Ovary (tissue), 9 donors: ENCODE measurements around the gene KLC1. TPM values are rescaled to one million over a fixed set of nuclear protein-coding genes. Genes with fewer than 3 reads are reported as not detected.

ENCODE experiments used
- DNase-seq, 5 donors: peaks; one replicate each; pipeline ENCODE4 v3.0.0-alpha.2; 2019 to 2020
- H3K27ac ChIP-seq, 2 donors: fragments of 200-600 bp; one replicate each; pipeline versions ENCODE4 v1.5.1 to v1.8.0; 2019 to 2022
- H3K27me3 ChIP-seq: fragments of 200-600 bp; one replicate; pipeline ENCODE4 v1.8.0; 2022
- H3K36me3 ChIP-seq: fragments of 200-600 bp; sonication (generic); one replicate; pipeline ENCODE4 v1.5.1; 2019
- H3K4me1 ChIP-seq: one replicate; pipeline ENCODE4 v1.8.1; 2013; ENCODE audit warnings: mild to moderate bottlenecking, moderate library complexity; ENCODE audit not compliant: insufficient read depth
- H3K4me3 ChIP-seq: fragments of 200-600 bp; sonication (generic); one replicate; pipeline ENCODE4 v1.5.1; 2017
- H3K9me3 ChIP-seq, 2 donors: fragments of 200-600 bp in 1 of 2; sonication (generic) in 1 of 2; one replicate each; pipeline versions ENCODE4 v1.5.1 to v1.8.1; 2013 to 2019; ENCODE audit warnings: mild to moderate bottlenecking in 1 of 2, moderate library complexity in 1 of 2
- EP300 ChIP-seq: sonication (generic); formaldehyde crosslinking; IDR thresholded peaks from one replicate; pipeline ENCODE4 v1.6.1; 2017; ENCODE audit warnings: antibody characterized with exemption
- POLR2A ChIP-seq: fragments of 450-650 bp; IDR thresholded peaks from one replicate; pipeline ENCODE4 v1.6.1; 2017; ENCODE audit warnings: antibody characterized with exemption, mild to moderate bottlenecking, moderate library complexity
- WGBS, 3 donors: extraction: QIAGEN DNeasy Blood & Tissue Kit in 1 of 3; methylation state at CpG; one replicate each; pipeline versions ENCODE4 v1.1.5 to v1.1.7; 2013 to 2017; 5-methylcytosine and 5-hydroxymethylcytosine counted together
- intact Hi-C, 4 donors: fragments of 100-400 bp; cut with DNase I; formaldehyde crosslinking; loops; one replicate each; pipeline versions ENCODE4 v1.11.0 to v1.15.1; 2022 to 2023
- polyA plus RNA-seq, 2 donors: library from polyadenylated mRNA; stranded (reverse); fragments of 200-250 nt in 1 of 2; fragments of 350-450 nt in 1 of 2; fragmentation: Illumina TruSeq in 1 of 2; extraction: RNeasy Lipid Tissue Mini Kit (QIAGEN cat#74804) in 1 of 2; gene quantifications; one replicate each; pipeline ENCODE4 v1.2.3, GENCODE V29; 2013 to 2014
- total RNA-seq, 7 donors: library from RNA; depleted of rRNA in 2 of 7; stranded (reverse); fragments of >200 nt in 2 of 7; fragmentation: NEBNext Ultra II Directional in 3 of 7; extraction: Animal tissue kit (Norgen Biotek cat#: 25700) in 3 of 7; gene quantifications; one replicate each; pipeline versions ENCODE4 v1.1.0 to v1.2.4, GENCODE V29; 2016 to 2023
- TF ChIP-seq, protein P1 (sequence below), 3 donors: fragments of 450-650 bp in 2 of 3; fragments of 200-600 bp in 1 of 3; IDR thresholded peaks; one replicate each; pipeline versions ENCODE4 v1.5.1 to v1.8.0; 2016 to 2022; ENCODE audit warnings: antibody characterized with exemption in 3 of 3, mild to moderate bottlenecking in 1 of 3
- donor health status: DM: no; HTN: no; CAD: no; lungs with moderate emphysema.
- donor health status: DM: no; HTN: no; CAD: no.
- donor health status: Bipolar disorder and iron deficiency.
- donor health status: DM: yes; HTN: yes; CAD: no.
- donor health status: DM: no; HTN: no; CAD: no.
- donor health status: DM: yes; HTN: yes; CAD: no.

Gene KLC1
- total and polyA plus RNA-seq, 9 donors: 80.0 to 191 (median 149) TPM

DNA sequence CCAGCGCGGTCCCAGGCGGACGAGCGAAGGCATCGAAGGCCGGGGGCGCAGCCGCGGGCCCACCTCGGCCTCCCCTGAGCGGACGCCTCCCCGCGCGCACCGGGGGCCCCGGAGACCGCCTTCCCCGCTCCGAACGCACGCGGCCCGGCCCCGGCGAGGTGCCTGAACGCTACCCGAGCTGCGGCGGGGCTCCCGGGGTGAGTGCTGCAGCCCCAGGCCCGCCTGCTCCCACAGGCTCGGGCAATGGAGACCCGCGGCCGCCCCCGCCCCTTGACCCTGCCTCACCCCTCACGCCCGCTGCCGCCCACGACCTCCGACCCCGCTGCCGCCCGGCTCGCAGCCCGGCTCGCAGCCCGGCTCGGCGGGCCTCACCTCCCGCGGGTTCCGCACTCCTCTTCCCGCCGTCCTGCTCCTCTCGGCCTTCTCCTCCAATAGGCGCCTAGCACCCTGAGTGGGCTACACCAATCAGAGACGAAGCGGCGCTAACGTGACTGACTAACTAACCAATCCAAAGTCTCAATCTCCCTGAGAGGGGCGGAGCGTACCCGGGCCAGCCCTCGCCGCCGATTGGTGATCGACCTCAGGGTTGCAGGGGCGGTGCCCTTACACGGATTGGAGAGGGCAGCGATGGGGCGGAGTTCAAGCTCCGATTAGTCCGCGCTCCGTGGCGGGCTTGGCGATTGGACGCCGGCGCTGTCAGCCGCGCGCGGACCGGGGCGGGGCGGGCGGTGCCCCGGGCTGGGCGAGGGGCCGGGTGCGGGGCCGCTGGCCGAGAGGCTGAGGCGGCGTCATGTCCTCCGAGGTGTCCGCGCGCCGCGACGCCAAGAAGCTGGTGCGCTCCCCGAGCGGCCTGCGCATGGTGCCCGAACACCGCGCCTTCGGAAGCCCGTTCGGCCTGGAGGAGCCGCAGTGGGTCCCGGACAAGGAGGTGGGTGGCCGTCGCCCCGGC is 86.3 kb downstream of the KLC1 start, which contains the start of the genes XRCC3 and ZFYVE21:
Gene XRCC3 (minus strand): TSS at position 400 of the 949 bp plus-strand sequence. CDS start 4,364 bp downstream, outside the sequence.
Gene ZFYVE21 (plus strand): TSS at position 759 of the 949 bp plus-strand sequence. CDS start 32 bp downstream, at position 791.
- intact Hi-C loops: loop anchor here in 1 of 4 donors (5.0 kb wide), 1 partner anchor 88 kb away; the partner anchor contains the start of gene KLC1
- peak within 1 kb of the TSS; percentile 26 to 80 for H3K27ac ChIP-seq
- H3K4me3 ChIP-seq: peak within 1 kb of the TSS; percentile 65
- no peaks in the 10 kb centered on the region for H3K36me3 ChIP-seq
- peaks cover 25% of the 10 kb centered on the region for H3K4me1 ChIP-seq
- 0 to 1% (median 0%) methylated on average over 86 to 121 of the region's 121 CpGs for WGBS, 3 donors
- peak; percentile 99 to 100 (median 100) for DNase-seq
- H3K9me3 ChIP-seq: no peaks in the 10 kb centered on the region
- no peaks in the 10 kb centered on the region for H3K27me3 ChIP-seq
- TF ChIP-seq POLR2A: peak; percentile 80
- TF ChIP-seq, protein P1, sequence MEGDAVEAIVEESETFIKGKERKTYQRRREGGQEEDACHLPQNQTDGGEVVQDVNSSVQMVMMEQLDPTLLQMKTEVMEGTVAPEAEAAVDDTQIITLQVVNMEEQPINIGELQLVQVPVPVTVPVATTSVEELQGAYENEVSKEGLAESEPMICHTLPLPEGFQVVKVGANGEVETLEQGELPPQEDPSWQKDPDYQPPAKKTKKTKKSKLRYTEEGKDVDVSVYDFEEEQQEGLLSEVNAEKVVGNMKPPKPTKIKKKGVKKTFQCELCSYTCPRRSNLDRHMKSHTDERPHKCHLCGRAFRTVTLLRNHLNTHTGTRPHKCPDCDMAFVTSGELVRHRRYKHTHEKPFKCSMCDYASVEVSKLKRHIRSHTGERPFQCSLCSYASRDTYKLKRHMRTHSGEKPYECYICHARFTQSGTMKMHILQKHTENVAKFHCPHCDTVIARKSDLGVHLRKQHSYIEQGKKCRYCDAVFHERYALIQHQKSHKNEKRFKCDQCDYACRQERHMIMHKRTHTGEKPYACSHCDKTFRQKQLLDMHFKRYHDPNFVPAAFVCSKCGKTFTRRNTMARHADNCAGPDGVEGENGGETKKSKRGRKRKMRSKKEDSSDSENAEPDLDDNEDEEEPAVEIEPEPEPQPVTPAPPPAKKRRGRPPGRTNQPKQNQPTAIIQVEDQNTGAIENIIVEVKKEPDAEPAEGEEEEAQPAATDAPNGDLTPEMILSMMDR (IDR thresholded peaks at IDR 0.05): no peak

DNA sequence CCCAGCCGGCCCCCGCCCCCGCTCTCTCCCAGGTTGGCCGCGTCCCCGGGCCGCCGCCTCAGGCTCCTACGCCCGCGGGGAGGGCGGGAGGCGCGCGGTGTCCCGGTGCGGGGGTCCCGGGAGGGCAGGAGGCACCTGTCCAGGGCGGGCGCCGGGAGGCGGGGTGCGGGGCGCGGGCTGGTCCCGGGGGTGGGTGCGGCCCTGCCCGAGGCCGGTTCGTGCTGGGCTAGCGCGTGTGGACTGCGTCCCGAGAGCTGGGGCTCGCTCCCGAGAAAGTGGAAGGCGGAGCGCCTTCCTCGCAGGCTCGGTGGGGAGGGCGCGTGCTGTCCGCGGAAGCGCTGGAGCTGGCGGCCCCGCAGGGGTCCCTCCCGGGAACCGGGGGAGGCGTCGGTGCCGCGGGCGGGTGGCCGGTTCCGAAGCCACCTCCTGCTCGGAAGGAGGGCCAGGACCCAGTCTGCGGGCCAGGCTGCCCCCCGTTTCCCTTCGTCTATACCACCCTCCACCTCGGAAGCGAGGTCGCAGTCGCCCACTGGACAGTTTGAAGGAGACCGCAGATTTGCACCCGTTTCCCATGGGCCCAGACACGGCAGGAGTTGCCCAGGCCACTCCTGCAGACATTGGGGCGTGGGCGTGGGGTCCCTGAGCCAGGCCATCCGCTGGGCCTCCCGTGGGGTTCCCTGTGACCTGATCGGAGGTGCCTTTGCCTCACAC is 87.2 kb downstream of the KLC1 start:
- intact Hi-C loops: loop anchor here in 1 of 4 donors (5.0 kb wide), 1 partner anchor 89 kb away; the partner anchor contains the start of gene KLC1
- peaks cover 25% of the 10 kb centered on the region for H3K4me1 ChIP-seq
- WGBS, 3 donors: 1 to 2% (median 1%) methylated on average over 23 to 72 of the region's 72 CpGs

DNA sequence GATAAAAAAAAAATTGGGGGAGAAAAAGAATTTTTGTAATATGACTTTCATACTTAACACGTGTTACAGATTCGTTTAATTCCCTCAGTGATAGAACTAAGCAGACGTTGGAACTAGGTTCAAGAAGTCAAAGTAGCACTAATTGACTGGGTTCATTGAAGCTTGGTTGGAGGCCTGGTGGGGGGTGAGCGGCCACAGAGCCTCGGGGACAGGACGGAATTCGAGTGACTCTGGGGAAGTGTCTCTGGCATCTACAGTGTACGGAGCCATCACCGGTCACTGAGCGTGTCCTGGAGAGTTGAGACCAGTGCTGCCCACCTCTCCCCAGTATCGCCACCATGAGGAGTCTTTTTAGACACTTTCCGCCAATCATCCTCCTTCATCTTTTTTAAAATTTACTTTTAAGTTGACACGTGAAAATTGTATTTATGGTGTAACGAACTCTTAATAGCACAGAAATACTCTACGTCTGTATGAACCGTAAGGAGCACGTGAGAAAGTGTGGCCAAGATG is 87.9 kb downstream of the KLC1 start:
- H3K4me1 ChIP-seq: peaks cover 25% of the 10 kb centered on the region
- H3K9me3 ChIP-seq: no peaks in the 10 kb centered on the region

More for the DNA sequence above, 87.2 kb downstream of the KLC1 start:
- Histone ChIP-seq H3K9me3 (no peaks in the 10 kb centered on the region), H3K36me3 (no peaks in the 10 kb centered on the region), H3K4me3 (peak overlapping the region; percentile 65), H3K27ac (peak overlapping the region; percentile 26 to 80), H3K27me3 (no peaks in the 10 kb centered on the region)
- peak; percentile 45 to 73 (median 68) for DNase-seq
- TF ChIP-seq, protein P1 (IDR thresholded peaks at IDR 0.05): no peak
- TF ChIP-seq EP300 (no peak), POLR2A (no peak)

More for the DNA sequence above, 87.9 kb downstream of the KLC1 start:
- Histone ChIP-seq H3K27ac (no peak overlapping the region), H3K4me3 (peak overlapping the region; percentile 65), H3K36me3 (no peaks in the 10 kb centered on the region), H3K27me3 (no peaks in the 10 kb centered on the region)
- intact Hi-C loops: loop anchor here in 1 of 4 donors (5.0 kb wide), 1 partner anchor 90 kb away; the partner anchor contains the start of gene KLC1
- WGBS, 3 donors: 71 to 73% (median 72%) methylated on average over 17 of the region's 17 CpGs
- no peak for DNase-seq
- TF ChIP-seq, protein P1 (IDR thresholded peaks at IDR 0.05): no peak
- TF ChIP-seq EP300 (no peak), POLR2A (no peak)
